NT2/D1 (cell line): ENCODE results near the gene ADAM19.

Source experiments
- SUZ12 ChIP-seq: IDR thresholded peaks from 2 replicates; pipeline ENCODE4 v1.6.1; 2011; ENCODE audit not compliant: insufficient read length, insufficient read depth; ENCODE audit errors: extremely low read depth
- YY1 ChIP-seq: IDR thresholded peaks from 2 replicates; pipeline ENCODE4 v1.6.1; 2011; ENCODE audit not compliant: insufficient read length, insufficient read depth
- ZNF274 ChIP-seq: IDR thresholded peaks from 2 replicates; pipeline ENCODE4 v1.6.1; 2011; ENCODE audit warnings: mild to moderate bottlenecking, low read depth, low read length

DNA sequence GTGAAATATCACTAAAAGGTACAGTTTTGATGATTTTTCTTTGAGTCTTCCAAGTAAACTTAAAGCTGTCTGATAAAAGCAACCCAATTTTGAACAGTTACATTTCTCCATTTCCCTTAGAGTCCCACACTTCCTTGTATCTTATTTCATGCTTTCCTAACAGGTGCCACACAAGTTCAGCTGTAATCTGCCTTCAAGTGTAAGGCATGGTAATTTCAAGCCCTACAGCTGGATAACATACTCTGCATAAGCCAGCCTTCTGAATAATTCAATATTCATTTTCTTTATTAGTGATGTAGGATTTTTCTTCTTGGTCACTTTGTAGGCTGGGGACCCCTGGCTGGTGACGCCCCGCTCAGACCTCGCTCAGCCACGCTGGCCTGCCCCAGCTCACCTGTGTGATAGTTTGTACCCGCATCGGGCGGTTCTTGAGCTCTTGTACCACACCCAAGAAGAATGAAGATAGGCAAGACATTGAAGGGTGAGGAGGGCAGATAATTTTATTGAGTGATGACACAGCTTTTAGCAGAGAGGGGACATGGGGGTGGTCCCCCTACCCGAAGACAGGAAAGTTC is 42.7 kb upstream of the ADAM19 start:
- TF ChIP-seq YY1 (no peak), ZNF274 (no peak), SUZ12 (no peak)
